Stomach (tissue), 4 donors: ENCODE results near the gene OAS3.

ENCODE experiments used
- CTCF ChIP-seq, 7 experiments: fragments of 450-650 bp in 4 of 7; fragments of 200-600 bp in 3 of 7; sonication (generic) in 3 of 7; IDR thresholded peaks; one replicate each; pipeline ENCODE4 v1.5.1; 2016 to 2019; ENCODE audit warnings: antibody characterized with exemption in 7 of 7, control low read depth in 2 of 7, mild to moderate bottlenecking in 1 of 7
- EP300 ChIP-seq: sonication (generic); formaldehyde crosslinking; IDR thresholded peaks from one replicate; pipeline ENCODE4 v1.6.1; 2017; ENCODE audit warnings: antibody characterized with exemption

DNA sequence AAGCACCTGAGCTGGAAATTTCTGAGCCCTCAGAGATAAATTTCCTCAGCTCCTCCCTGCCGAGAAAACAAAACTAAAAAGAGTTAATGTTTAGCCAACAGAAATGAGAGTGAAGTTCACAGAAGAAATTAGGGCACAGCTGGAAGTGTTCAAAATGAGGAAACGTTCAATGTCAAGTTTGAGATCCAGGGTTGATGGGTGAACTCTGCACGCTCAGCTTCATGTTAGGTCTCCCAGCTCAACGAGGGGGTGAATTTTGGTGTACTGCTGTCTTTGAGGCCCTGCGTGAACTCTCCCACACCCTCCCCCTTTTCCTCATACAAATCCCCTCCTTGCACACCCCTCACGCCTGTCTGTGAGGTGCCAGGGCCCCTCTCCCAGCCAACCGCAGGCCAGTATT lies 13.3 kb upstream of the OAS3 start:
- TF ChIP-seq EP300 (no peak), CTCF (IDR thresholded peaks at IDR 0.05) (no peak)
